HFFc6 (cell line): ENCODE results near the gene RUFY3. TPM values are rescaled to one million over a fixed set of nuclear protein-coding genes. Genes with fewer than 3 reads are reported as not detected.

Experiments used
- DNase-seq: peaks from one replicate; pipeline ENCODE4 v3.0.0-alpha.2; 2018
- H3K27ac Mint-ChIP-seq: 2 replicates; pipeline ENCODE4 v1.8.0; 2020; ENCODE audit warnings: mild to moderate bottlenecking, mixed read lengths
- H3K27me3 Mint-ChIP-seq: 2 replicates; pipeline ENCODE4 v1.8.0; 2021; ENCODE audit warnings: mild to moderate bottlenecking, moderate library complexity, mixed read lengths; ENCODE audit not compliant: insufficient read depth
- H3K36me3 Mint-ChIP-seq: 2 replicates; pipeline ENCODE4 v1.8.0; 2021; ENCODE audit warnings: low read depth, mixed read lengths
- H3K4me1 Mint-ChIP-seq: 2 replicates; pipeline ENCODE4 v1.8.0; 2020; ENCODE audit warnings: low read depth, mixed read lengths
- H3K4me3 Mint-ChIP-seq: 2 replicates; pipeline ENCODE4 v1.8.0; 2020; ENCODE audit warnings: mild to moderate bottlenecking, moderate library complexity, mixed read lengths
- H3K9me3 Mint-ChIP-seq: 2 replicates; pipeline ENCODE4 v1.8.0; 2020; ENCODE audit warnings: mild to moderate bottlenecking, mixed read lengths
- total RNA-seq, 6 experiments: library from RNA; stranded (reverse); fragmentation: NEBNext Ultra II Directional; extraction: Animal tissue kit (Norgen Biotek cat#: 25700); gene quantifications; 2 replicates in 1 of 6; 3 replicates in 5 of 6; pipeline ENCODE4 v1.2.3, GENCODE V29; 2021
- TF ChIP-seq, protein P1 (sequence below): fragments of 200-600 bp; sonication (generic); IDR thresholded peaks from 2 replicates; pipeline ENCODE4 v1.5.0; 2021; ENCODE audit warnings: antibody characterized with exemption, mild to moderate bottlenecking

RUFY3 gene
- total RNA-seq, 6 experiments from 2014 or later: 35.7 to 44.8 (median 38.4) TPM

DNA sequence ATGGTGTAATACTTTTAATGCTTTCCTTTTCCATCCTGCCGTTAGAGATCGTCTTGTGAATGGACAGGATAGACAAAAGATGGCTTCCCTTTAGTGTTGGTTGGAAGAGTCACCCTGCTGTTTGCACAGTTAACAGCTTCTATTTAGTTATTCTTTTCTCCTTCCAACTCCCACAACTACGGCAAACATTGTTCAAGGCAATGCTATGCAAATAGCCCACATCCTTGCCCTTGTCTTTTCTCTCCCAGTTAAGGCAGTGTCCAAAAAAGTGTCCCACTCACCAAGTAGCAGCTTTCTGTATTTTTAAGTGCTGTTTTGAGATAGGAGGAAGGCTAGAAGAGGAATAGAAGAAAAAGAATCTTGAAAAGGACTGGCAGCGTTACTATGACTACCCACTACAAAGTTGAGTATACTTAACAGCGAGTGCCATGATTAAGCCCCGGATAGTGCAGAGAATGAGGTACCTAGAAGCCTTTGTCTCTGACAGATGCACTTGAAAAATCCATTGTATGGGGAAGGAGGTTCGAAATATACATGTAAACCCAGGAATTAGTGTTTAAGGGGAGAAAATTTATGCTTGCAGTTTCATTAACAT is 12.1 kb upstream of the RUFY3 start:
- Mint-ChIP-seq H3K9me3 (no peaks in the 10 kb centered on the region), H3K36me3 (no peaks in the 10 kb centered on the region), H3K27me3 (no peaks in the 10 kb centered on the region), H3K27ac (no peak overlapping the region), H3K4me3 (no peak overlapping the region), H3K4me1 (peaks cover 50% of the 10 kb centered on the region)
- TF ChIP-seq, protein P1, sequence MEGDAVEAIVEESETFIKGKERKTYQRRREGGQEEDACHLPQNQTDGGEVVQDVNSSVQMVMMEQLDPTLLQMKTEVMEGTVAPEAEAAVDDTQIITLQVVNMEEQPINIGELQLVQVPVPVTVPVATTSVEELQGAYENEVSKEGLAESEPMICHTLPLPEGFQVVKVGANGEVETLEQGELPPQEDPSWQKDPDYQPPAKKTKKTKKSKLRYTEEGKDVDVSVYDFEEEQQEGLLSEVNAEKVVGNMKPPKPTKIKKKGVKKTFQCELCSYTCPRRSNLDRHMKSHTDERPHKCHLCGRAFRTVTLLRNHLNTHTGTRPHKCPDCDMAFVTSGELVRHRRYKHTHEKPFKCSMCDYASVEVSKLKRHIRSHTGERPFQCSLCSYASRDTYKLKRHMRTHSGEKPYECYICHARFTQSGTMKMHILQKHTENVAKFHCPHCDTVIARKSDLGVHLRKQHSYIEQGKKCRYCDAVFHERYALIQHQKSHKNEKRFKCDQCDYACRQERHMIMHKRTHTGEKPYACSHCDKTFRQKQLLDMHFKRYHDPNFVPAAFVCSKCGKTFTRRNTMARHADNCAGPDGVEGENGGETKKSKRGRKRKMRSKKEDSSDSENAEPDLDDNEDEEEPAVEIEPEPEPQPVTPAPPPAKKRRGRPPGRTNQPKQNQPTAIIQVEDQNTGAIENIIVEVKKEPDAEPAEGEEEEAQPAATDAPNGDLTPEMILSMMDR: no peak
- no peak for DNase-seq

DNA sequence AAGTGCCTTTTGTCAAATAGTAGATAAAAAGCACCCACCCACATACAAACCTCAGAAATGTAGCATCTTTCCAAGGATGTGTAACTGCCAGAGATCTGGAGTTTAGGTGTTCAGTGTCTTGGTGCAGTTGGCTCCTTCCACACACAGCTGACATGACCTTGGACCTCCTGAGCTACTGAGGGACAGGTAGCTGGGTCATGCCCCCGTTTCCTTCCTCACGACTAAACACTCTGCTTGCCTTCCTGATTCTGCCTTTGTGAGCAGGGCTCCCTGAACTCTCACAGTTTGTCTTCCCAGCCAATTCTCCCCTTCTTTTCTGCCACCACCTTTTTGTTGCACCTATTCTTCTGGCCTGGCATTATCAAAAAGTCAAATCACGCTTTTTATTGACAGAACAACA is 10.2 kb upstream of the RUFY3 start:
- no peak for DNase-seq
- H3K4me1 Mint-ChIP-seq: peaks cover 47% of the 10 kb centered on the region
- no peak overlapping the region for H3K4me3 Mint-ChIP-seq
- no peaks in the 10 kb centered on the region for H3K9me3 Mint-ChIP-seq
- no peak overlapping the region for H3K27ac Mint-ChIP-seq
- no peaks in the 10 kb centered on the region for H3K27me3 Mint-ChIP-seq
- TF ChIP-seq, protein P1: no peak
- no peaks in the 10 kb centered on the region for H3K36me3 Mint-ChIP-seq

DNA sequence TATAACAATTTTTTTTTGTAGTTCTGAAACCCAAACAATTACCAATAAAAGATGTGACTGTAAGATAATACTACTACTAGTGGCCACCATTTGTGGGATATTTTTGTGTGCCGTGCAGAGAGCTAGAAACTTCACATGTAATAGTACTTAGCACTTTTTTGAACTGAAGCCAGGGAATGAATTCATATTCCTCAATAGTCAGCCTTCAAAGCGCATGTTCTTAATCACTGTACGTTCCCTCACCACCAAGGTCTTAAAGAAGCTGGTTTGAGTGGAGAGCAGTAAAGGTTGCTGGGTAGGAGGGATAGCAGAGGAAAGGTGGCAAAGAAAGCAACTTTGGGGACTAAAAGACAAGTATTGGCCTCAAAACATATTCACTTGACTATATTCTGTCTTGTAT is 9.6 kb upstream of the RUFY3 start:
- no peak for DNase-seq
- Mint-ChIP-seq H3K4me3 (no peak overlapping the region), H3K9me3 (no peaks in the 10 kb centered on the region), H3K27ac (no peak overlapping the region), H3K36me3 (no peaks in the 10 kb centered on the region), H3K4me1 (peaks cover 42% of the 10 kb centered on the region), H3K27me3 (no peaks in the 10 kb centered on the region)
- TF ChIP-seq, protein P1: no peak

DNA sequence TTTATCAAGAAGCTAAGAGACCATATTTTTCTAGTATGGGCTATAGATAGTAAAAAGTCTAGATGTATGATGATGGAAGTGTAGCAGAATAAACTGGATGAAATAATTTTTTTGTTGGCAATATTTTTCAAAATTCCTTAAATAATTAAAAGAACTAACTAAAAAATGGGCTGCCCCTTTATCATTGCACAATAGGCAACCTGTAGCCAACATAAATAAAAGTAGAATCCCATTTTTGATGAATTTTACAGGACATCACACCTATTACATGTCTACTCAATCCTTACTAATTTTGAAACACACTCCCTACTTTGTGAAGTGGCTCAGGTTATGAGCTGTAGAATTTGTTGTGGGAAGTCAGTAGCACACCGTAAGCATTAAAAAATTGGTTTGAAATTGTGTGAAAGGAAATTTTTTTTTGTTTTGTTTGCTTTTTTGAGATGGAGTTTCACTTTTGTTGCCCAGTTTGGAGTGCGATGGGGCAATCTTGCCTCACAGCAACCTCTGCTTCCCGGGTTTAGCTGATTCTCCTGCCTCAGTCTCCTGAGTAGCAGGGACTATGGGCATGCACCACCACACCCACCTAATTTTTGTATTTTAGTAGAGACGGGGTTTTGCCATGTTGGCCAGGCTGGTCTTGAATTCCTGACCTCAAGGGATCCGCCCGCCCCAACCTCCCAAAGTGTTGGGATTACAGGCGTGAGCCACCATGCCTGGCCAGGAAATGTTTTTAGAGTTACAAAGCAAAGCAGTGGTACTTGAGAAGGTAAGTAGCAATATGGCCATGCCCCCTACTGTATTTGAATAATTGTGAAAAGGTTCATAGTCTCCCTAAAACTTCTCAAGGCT is 8.9 kb upstream of the RUFY3 start:
- DNase-seq: no peak
- Mint-ChIP-seq H3K36me3 (no peaks in the 10 kb centered on the region), H3K27ac (no peak overlapping the region), H3K4me3 (no peak overlapping the region), H3K9me3 (no peaks in the 10 kb centered on the region), H3K4me1 (peaks cover 41% of the 10 kb centered on the region), H3K27me3 (no peaks in the 10 kb centered on the region)
- TF ChIP-seq, protein P1: no peak

DNA sequence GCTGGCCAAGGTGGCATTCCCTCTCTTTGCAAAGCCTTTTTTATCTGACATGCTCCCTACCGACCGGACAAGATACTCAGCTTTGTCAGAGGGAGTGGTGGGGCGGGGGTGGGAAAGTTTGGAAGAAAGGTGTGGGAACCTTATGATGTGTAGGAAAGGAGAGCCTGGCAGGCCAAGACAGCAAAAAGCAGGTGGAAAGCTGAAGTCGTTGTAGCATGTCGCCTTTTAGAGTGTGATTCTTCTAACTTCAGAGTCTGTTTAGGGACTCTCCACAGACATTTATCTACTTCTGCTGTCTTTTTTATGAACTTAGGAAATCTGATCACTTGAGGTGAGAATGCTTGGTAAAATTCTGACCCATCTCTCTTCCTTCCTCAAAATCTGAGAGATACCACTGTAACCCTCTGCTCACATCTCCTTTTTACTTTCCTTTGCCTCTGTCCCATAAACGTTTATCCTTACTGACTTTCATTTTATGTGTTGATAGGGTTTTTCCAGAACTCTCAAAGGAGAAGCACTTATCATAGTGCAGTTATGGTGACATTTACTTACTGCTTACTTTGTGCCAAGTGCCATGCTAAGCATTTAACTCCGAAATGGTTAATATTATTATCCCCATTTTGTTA is 8.2 kb upstream of the RUFY3 start:
- Mint-ChIP-seq H3K36me3 (no peaks in the 10 kb centered on the region), H3K4me3 (no peak overlapping the region), H3K27me3 (no peaks in the 10 kb centered on the region), H3K9me3 (no peaks in the 10 kb centered on the region), H3K4me1 (peaks cover 41% of the 10 kb centered on the region), H3K27ac (peak overlapping the region; percentile 9; the same call in 1 of the 2 replicates)
- no peak for DNase-seq
- TF ChIP-seq, protein P1: no peak
